ENCODE measurements around the gene NAA40.

Gene NAA40

GRCh38 chr11:63986932-63987513, 48.2 kb downstream of the NAA40 start:
- no peak for DNase-seq (ENCODE audit: low spot score)

GRCh38 chr11:63991558-63991957, 52.8 kb downstream of the NAA40 start:
- no peak for DNase-seq (ENCODE audit: low spot score)

- no peak for DNase-seq (ENCODE audit: low spot score)
These were observed 54.3 kb downstream of the NAA40 start for GRCh38 chr11:63993100-63993499.

- DNase-seq (ENCODE audit: low spot score) = no peak
These were observed 55.2 kb downstream of the NAA40 start for GRCh38 chr11:63993993-63994392.

GRCh38 chr11:63996512-63996911, 57.7 kb downstream of the NAA40 start:
- no peak for DNase-seq (ENCODE audit: low spot score)

GRCh38 chr11:63997104-63997700, 58.4 kb downstream of the NAA40 start:
- no peak for DNase-seq (ENCODE audit: low spot score)

GRCh38 chr11:63997801-63998337, 59.1 kb downstream of the NAA40 start:
- no peak for DNase-seq (ENCODE audit: low spot score)

- no peak for DNase-seq (ENCODE audit: low spot score)
These were observed 60.0 kb downstream of the NAA40 start for GRCh38 chr11:63998558-63999348.

- no peak for DNase-seq (ENCODE audit: low spot score)
These were observed 60.7 kb downstream of the NAA40 start for GRCh38 chr11:63999349-64000025.

GRCh38 chr11:64000026-64000739, 61.4 kb downstream of the NAA40 start:
- no peak for DNase-seq (ENCODE audit: low spot score)

- DNase-seq (ENCODE audit: low spot score) = no peak
These were observed 62.1 kb downstream of the NAA40 start for GRCh38 chr11:64000740-64001483.

- DNase-seq (ENCODE audit: low spot score) = no peak
These were observed 63.0 kb downstream of the NAA40 start for GRCh38 chr11:64001484-64002420.

GRCh38 chr11:64003807-64004589, 65.2 kb downstream of the NAA40 start:
- DNase-seq (ENCODE audit: low spot score) = no peak

GRCh38 chr11:64004590-64004984, 65.8 kb downstream of the NAA40 start:
- DNase-seq (ENCODE audit: low spot score) = no peak

- no peak for DNase-seq (ENCODE audit: low spot score)
These were observed 66.9 kb downstream of the NAA40 start for GRCh38 chr11:64005691-64006090.

GRCh38 chr11:64006398-64006797, 67.6 kb downstream of the NAA40 start:
- no peak for DNase-seq (ENCODE audit: low spot score)
